Mesothelial cell of epicardium (in vitro differentiated cells): ENCODE measurements around the gene RAPGEF6. TPM values are rescaled to one million over a fixed set of nuclear protein-coding genes. Genes with fewer than 3 reads are reported as not detected.

Experiments
- DNase-seq, 2 experiments: peaks; one replicate each; pipeline ENCODE4 v3.0.0; 2021; ENCODE audit warnings: low spot score in 2 of 2; ENCODE audit not compliant: unreplicated experiment in 2 of 2
- H3K27ac Mint-ChIP-seq: 2 replicates; pipeline ENCODE4 v1.8.0; 2021; ENCODE audit warnings: mixed read lengths
- H3K27me3 Mint-ChIP-seq: 2 replicates; pipeline ENCODE4 v1.8.0; 2021; ENCODE audit warnings: low read depth, mixed read lengths
- H3K36me3 Mint-ChIP-seq: 2 replicates; pipeline ENCODE4 v1.8.0; 2021; ENCODE audit warnings: mixed read lengths
- H3K4me1 Mint-ChIP-seq: 2 replicates; pipeline ENCODE4 v1.8.0; 2021; ENCODE audit warnings: mixed read lengths
- H3K4me3 Mint-ChIP-seq: 2 replicates; pipeline ENCODE4 v1.8.0; 2021; ENCODE audit warnings: mild to moderate bottlenecking, moderate library complexity, mixed read lengths
- H3K9me3 Mint-ChIP-seq: 2 replicates; pipeline ENCODE4 v1.8.0; 2021; ENCODE audit warnings: mixed read lengths
- total RNA-seq: library from RNA; stranded (reverse); gene quantifications from 3 replicates; pipeline ENCODE4 v1.2.1, GENCODE V29; 2021
- TF ChIP-seq, protein P1 (sequence below): fragments of 200-600 bp; sonication (generic); IDR thresholded peaks from one replicate; pipeline ENCODE4 v1.5.0; 2021; ENCODE audit warnings: antibody characterized with exemption; ENCODE audit not compliant: unreplicated experiment

RAPGEF6 gene
- total RNA-seq, 1 donor from 2014 or later = 29.0 TPM

DNA sequence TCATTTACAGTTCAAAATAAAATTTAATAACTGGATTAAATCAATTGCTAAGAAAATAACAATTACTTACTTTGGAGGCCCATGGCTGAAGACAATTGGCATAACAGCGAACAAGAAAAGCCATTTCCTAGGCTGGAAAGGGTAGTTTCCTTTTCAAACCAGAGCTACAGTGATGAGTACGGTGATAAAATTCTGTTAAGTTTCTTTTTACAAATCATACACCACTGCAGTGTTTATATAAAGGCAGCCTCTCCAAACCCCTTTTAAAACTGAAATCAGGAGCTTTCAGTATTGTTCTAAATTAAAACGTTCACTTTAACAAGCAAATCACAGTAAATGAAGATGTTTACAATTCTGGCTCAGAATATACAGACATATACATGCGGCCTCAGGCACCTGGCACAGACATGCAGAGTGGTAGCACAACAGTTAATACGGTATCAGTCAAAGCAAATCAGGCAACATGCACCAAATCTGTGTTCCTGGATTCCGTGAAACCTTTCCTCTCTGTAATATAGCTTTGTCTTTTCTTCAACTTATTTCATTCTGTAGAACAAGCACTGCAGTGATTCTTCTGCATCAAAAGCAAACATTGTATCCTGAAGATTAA is 102.9 kb downstream of the RAPGEF6 start:
- DNase-seq = no peak
- TF ChIP-seq, protein P1, sequence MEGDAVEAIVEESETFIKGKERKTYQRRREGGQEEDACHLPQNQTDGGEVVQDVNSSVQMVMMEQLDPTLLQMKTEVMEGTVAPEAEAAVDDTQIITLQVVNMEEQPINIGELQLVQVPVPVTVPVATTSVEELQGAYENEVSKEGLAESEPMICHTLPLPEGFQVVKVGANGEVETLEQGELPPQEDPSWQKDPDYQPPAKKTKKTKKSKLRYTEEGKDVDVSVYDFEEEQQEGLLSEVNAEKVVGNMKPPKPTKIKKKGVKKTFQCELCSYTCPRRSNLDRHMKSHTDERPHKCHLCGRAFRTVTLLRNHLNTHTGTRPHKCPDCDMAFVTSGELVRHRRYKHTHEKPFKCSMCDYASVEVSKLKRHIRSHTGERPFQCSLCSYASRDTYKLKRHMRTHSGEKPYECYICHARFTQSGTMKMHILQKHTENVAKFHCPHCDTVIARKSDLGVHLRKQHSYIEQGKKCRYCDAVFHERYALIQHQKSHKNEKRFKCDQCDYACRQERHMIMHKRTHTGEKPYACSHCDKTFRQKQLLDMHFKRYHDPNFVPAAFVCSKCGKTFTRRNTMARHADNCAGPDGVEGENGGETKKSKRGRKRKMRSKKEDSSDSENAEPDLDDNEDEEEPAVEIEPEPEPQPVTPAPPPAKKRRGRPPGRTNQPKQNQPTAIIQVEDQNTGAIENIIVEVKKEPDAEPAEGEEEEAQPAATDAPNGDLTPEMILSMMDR = no peak
- peaks cover 19% of the 10 kb centered on the region for H3K4me1 Mint-ChIP-seq
- H3K27me3 Mint-ChIP-seq = no peaks in the 10 kb centered on the region
- no peak overlapping the region for H3K4me3 Mint-ChIP-seq
- H3K27ac Mint-ChIP-seq = peak overlapping the region; percentile 28
- H3K9me3 Mint-ChIP-seq = no peaks in the 10 kb centered on the region
- no peaks in the 10 kb centered on the region for H3K36me3 Mint-ChIP-seq

GRCh38 chr5:131530706-131531331 is 104.2 kb downstream of the RAPGEF6 start:
- TF ChIP-seq, protein P1 = no peak
- Mint-ChIP-seq H3K9me3 (no peaks in the 10 kb centered on the region), H3K27me3 (no peaks in the 10 kb centered on the region), H3K36me3 (no peaks in the 10 kb centered on the region), H3K27ac (no peak overlapping the region), H3K4me3 (no peak overlapping the region), H3K4me1 (peaks cover 11% of the 10 kb centered on the region)
- DNase-seq = no peak

- no peaks in the 10 kb centered on the region for H3K9me3 Mint-ChIP-seq
Observed at GRCh38 chr5:131528682-131529081, 106.3 kb downstream of the RAPGEF6 start.

DNA sequence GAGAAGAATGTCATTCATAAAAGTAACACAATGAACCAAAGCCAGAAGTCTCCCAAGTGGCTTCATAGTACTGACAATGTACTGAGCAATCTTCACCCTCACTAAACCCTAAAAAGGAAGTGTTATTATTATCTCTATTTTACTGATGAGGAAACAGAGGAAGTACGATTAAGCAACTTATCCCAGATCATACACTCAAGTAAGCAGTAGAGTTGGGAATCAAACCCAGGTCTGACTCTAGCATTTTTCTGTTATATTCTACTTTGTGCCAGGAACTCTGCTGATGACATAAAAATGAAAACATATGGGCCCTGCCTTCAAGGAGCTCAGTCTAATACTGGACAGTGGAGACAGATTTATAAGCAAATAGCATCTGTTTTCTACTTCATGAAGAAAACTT is 109.2 kb downstream of the RAPGEF6 start:
- Mint-ChIP-seq H3K4me1 (peaks cover 7% of the 10 kb centered on the region), H3K9me3 (no peaks in the 10 kb centered on the region), H3K4me3 (no peak overlapping the region), H3K27ac (no peak overlapping the region), H3K27me3 (no peaks in the 10 kb centered on the region), H3K36me3 (peaks cover 1% of the 10 kb centered on the region)
- DNase-seq = no peak
- TF ChIP-seq, protein P1 = no peak

More at GRCh38 chr5:131528682-131529081, 106.3 kb downstream of the RAPGEF6 start:
- Mint-ChIP-seq H3K4me1 (peaks cover 11% of the 10 kb centered on the region), H3K27ac (no peak overlapping the region), H3K27me3 (no peaks in the 10 kb centered on the region), H3K36me3 (no peaks in the 10 kb centered on the region), H3K4me3 (no peak overlapping the region)
- TF ChIP-seq, protein P1 = no peak
- DNase-seq = no peak

DNA sequence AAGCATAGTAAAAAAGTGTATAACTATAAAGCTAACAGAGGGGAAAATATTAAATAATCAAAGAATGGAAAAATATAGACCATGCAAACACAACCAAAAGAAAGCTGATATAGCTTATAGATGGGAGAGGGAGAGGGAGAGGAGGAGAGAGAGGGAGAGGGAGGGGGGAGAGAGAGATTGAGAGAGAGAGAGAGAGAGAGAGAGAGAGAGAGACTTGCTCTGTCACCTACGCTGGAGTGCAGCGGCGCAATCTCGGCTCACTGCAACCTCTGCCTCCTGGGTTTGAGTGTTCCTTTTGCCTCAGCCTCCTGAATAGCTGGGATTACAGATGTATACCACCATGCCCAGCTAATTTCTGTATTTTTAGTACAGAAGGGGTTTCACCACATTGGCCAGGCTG is 110.6 kb downstream of the RAPGEF6 start:
- no peak overlapping the region for H3K4me3 Mint-ChIP-seq
- no peak overlapping the region for H3K27ac Mint-ChIP-seq
- no peaks in the 10 kb centered on the region for H3K9me3 Mint-ChIP-seq
- peaks cover 6% of the 10 kb centered on the region for H3K4me1 Mint-ChIP-seq
- no peaks in the 10 kb centered on the region for H3K27me3 Mint-ChIP-seq
- no peak for DNase-seq
- TF ChIP-seq, protein P1 = no peak
- H3K36me3 Mint-ChIP-seq = peaks cover 10% of the 10 kb centered on the region
